Measurements from ENCODE around the gene ZFP28.

ZFP28 gene

GRCh38 chr19:56537442-56537841, 1.3 kb upstream of the ZFP28 start:
- DNase-seq (ENCODE audit: low read depth), result no peak
- TF ChIP-seq, protein P1, sequence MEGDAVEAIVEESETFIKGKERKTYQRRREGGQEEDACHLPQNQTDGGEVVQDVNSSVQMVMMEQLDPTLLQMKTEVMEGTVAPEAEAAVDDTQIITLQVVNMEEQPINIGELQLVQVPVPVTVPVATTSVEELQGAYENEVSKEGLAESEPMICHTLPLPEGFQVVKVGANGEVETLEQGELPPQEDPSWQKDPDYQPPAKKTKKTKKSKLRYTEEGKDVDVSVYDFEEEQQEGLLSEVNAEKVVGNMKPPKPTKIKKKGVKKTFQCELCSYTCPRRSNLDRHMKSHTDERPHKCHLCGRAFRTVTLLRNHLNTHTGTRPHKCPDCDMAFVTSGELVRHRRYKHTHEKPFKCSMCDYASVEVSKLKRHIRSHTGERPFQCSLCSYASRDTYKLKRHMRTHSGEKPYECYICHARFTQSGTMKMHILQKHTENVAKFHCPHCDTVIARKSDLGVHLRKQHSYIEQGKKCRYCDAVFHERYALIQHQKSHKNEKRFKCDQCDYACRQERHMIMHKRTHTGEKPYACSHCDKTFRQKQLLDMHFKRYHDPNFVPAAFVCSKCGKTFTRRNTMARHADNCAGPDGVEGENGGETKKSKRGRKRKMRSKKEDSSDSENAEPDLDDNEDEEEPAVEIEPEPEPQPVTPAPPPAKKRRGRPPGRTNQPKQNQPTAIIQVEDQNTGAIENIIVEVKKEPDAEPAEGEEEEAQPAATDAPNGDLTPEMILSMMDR (IDR thresholded peaks at IDR 0.05; ENCODE audit: control insufficient read depth, insufficient read depth, low read depth, low read length, missing control alignments), result no peak
- H3K4me3 ChIP-seq (ENCODE audit: control insufficient read depth, low read depth, low read length), result no peak overlapping the region; the same call in 1 of the 2 replicates

GRCh38 chr19:56538254-56538760, 441 bp upstream of the ZFP28 start:
- peak overlapping the region; percentile 83 for H3K4me3 ChIP-seq (ENCODE audit: control insufficient read depth, low read depth, low read length)
- TF ChIP-seq, protein P1 (IDR thresholded peaks at IDR 0.05; ENCODE audit: control insufficient read depth, insufficient read depth, low read depth, low read length, missing control alignments), result no peak
- DNase-seq (ENCODE audit: low read depth), result peak; percentile 42

DNA sequence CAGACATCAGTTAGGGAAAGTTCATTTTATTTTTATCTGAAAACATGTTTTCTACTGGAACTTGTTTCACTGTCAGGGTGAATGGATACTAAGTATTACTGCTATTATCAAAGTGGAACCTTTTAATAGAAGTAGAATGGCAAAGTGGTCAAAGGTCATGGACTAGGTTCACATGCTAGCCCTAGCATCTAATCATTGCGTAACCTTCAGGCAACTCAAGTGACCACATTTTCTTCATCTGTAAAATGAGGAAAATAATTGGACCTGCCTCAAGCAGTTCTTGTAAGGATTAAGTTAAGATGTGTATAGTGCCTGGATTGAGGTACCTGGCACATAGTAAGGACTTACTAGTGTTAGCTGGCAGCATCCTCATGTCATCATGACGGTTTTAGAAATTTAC, 5.0 kb downstream of the ZFP28 start:
- H3K4me3 ChIP-seq (ENCODE audit: control insufficient read depth, low read depth, low read length), result no peak overlapping the region
- no peak for DNase-seq (ENCODE audit: low read depth)
- TF ChIP-seq, protein P1 (IDR thresholded peaks at IDR 0.05; ENCODE audit: control insufficient read depth, insufficient read depth, low read depth, low read length, missing control alignments), result no peak

GRCh38 chr19:56547535-56547934, 8.8 kb downstream of the ZFP28 start:
- no peak for DNase-seq (ENCODE audit: low read depth)
- TF ChIP-seq, protein P1 (IDR thresholded peaks at IDR 0.05; ENCODE audit: control insufficient read depth, insufficient read depth, low read depth, low read length, missing control alignments), result peak; percentile 20
- no peak overlapping the region for H3K4me3 ChIP-seq (ENCODE audit: control insufficient read depth, low read depth, low read length)

- TF ChIP-seq, protein P1 (IDR thresholded peaks at IDR 0.05; ENCODE audit: control insufficient read depth, insufficient read depth, low read depth, low read length, missing control alignments), result no peak
- DNase-seq (ENCODE audit: low read depth), result no peak
- no peak overlapping the region for H3K4me3 ChIP-seq (ENCODE audit: control insufficient read depth, low read depth, low read length)
These were observed 15.6 kb downstream of the ZFP28 start for GRCh38 chr19:56554272-56554869.

DNA sequence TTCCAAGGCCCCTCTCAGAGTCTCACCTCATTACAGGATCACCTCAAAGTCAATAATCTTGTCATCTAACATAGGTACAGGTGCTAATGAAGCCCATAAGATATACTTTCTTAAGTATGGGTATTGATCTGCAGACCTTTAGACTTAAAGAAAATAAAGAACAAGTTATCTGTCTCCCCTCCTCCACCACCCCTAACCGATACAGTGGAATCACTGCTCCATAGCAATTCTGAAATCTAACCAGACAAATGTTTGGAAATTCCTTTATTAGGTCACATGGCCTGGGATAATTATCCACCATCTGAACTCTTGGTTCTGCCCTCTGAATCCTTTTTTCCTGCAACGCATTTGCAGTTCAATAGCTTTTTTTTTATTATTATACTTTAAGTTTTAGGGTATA, 24.0 kb downstream of the ZFP28 start:
- H3K4me3 ChIP-seq (ENCODE audit: control insufficient read depth, low read depth, low read length), result no peak overlapping the region
- DNase-seq (ENCODE audit: low read depth), result no peak
- TF ChIP-seq, protein P1 (IDR thresholded peaks at IDR 0.05; ENCODE audit: control insufficient read depth, insufficient read depth, low read depth, low read length, missing control alignments), result no peak

All from AG09309 (cell line).